Trophoblast cell (in vitro differentiated cells and primary cell): ENCODE results near the gene RASGRP3.

Source experiments
- DNase-seq, 2 donors: peaks; one replicate each; pipeline ENCODE4 v3.0.0-alpha.2; 2016
- H2AFZ ChIP-seq: 2 replicates; pipeline ENCODE4 v1.6.1; 2013; ENCODE audit warnings: low read length, moderate library complexity, mild to moderate bottlenecking; ENCODE audit not compliant: insufficient read depth, poor library complexity
- H2AK5ac ChIP-seq: 2 replicates; pipeline ENCODE4 v1.6.1; 2013; ENCODE audit warnings: mild to moderate bottlenecking, low read length
- H2BK120ac ChIP-seq: 2 replicates; pipeline ENCODE4 v1.6.1; 2013; ENCODE audit warnings: low read length, mild to moderate bottlenecking, moderate library complexity; ENCODE audit not compliant: insufficient read depth, poor library complexity
- H2BK12ac ChIP-seq: 2 replicates; pipeline ENCODE4 v1.6.1; 2013; ENCODE audit warnings: mild to moderate bottlenecking, low read length, moderate library complexity
- H2BK5ac ChIP-seq: 2 replicates; pipeline ENCODE4 v1.6.1; 2013; ENCODE audit warnings: low read length, low read depth, moderate library complexity, mild to moderate bottlenecking; ENCODE audit not compliant: poor library complexity
- H3K14ac ChIP-seq: 2 replicates; pipeline ENCODE4 v1.6.1; 2013; ENCODE audit warnings: mild to moderate bottlenecking, low read length
- H3K18ac ChIP-seq: 2 replicates; pipeline ENCODE4 v1.6.1; 2013; ENCODE audit warnings: mild to moderate bottlenecking, low read length
- H3K23ac ChIP-seq: 2 replicates; pipeline ENCODE4 v1.6.1; 2013; ENCODE audit warnings: low read length
- H3K27ac ChIP-seq: 2 replicates; pipeline ENCODE4 v1.5.1; 2013; ENCODE audit warnings: low read depth, mild to moderate bottlenecking, inconsistent platforms, low read length, moderate library complexity
- H3K27me3 ChIP-seq: 2 replicates; pipeline ENCODE4 v1.6.1; 2013; ENCODE audit warnings: inconsistent platforms, mild to moderate bottlenecking, low read length, moderate library complexity; ENCODE audit not compliant: insufficient read depth
- H3K36me3 ChIP-seq, 2 experiments: 1 replicate in 1 of 2; 2 replicates in 1 of 2; pipeline ENCODE4 v1.6.1; 2013; ENCODE audit warnings: low read length in 2 of 2, mild to moderate bottlenecking in 2 of 2, moderate library complexity in 1 of 2; ENCODE audit not compliant: insufficient read depth in 2 of 2, control insufficient read depth in 1 of 2
- H3K4ac ChIP-seq: 2 replicates; pipeline ENCODE4 v1.6.1; 2013; ENCODE audit warnings: low read depth, mild to moderate bottlenecking, low read length, moderate library complexity
- H3K4me1 ChIP-seq, 2 experiments: 1 replicate in 1 of 2; 2 replicates in 1 of 2; pipeline ENCODE4 v1.6.1; 2013; ENCODE audit warnings: low read length in 2 of 2, mild to moderate bottlenecking in 2 of 2, moderate library complexity in 1 of 2; ENCODE audit not compliant: insufficient read depth in 2 of 2, control insufficient read depth in 1 of 2
- H3K4me2 ChIP-seq: 2 replicates; pipeline ENCODE4 v1.6.1; 2013; ENCODE audit warnings: inconsistent platforms, mild to moderate bottlenecking, low read length, moderate library complexity
- H3K4me3 ChIP-seq: 2 replicates; pipeline ENCODE4 v1.5.1; 2013; ENCODE audit warnings: mild to moderate bottlenecking, low read depth, low read length, inconsistent platforms
- H3K79me1 ChIP-seq: one replicate; pipeline ENCODE4 v1.6.1; 2013; ENCODE audit warnings: low read length
- H3K79me2 ChIP-seq: 2 replicates; pipeline ENCODE4 v1.6.1; 2013; ENCODE audit warnings: low read length, mild to moderate bottlenecking; ENCODE audit not compliant: control insufficient read depth, insufficient read depth, poor library complexity
- H3K9ac ChIP-seq: 2 replicates; pipeline ENCODE4 v1.6.1; 2013; ENCODE audit warnings: mild to moderate bottlenecking, low read length
- H3K9me3 ChIP-seq: 2 replicates; pipeline ENCODE4 v1.6.1; 2013; ENCODE audit warnings: low read depth, mild to moderate bottlenecking, control low read depth, inconsistent platforms, low read length; ENCODE audit not compliant: insufficient read depth
- H4K12ac ChIP-seq: 2 replicates; pipeline ENCODE4 v1.6.1; 2013; ENCODE audit warnings: low read depth, mild to moderate bottlenecking, low read length, moderate library complexity
- H4K8ac ChIP-seq: 2 replicates; pipeline ENCODE4 v1.6.1; 2013; ENCODE audit warnings: low read depth, mild to moderate bottlenecking, low read length, moderate library complexity
- H4K91ac ChIP-seq: one replicate; pipeline ENCODE4 v1.6.1; 2013; ENCODE audit warnings: low read depth, mild to moderate bottlenecking, low read length, moderate library complexity
- WGBS: extraction: QIAGEN DNeasy Blood & Tissue Kit; methylation state at CpG from one replicate; pipeline ENCODE4 v1.1.7; 2013; ENCODE audit warnings: missing lambda C conversion rate; ENCODE audit not compliant: insufficient read length, insufficient coverage; ENCODE audit errors: extremely low coverage; 5-methylcytosine and 5-hydroxymethylcytosine counted together

Gene RASGRP3

GRCh38 chr2:33451214-33451613, 25.2 kb upstream of the RASGRP3 start:
- Histone ChIP-seq H3K27ac (no peak overlapping the region), H2AFZ (no peak overlapping the region), H3K27me3 (no peaks in the 10 kb centered on the region), H4K8ac (no peak overlapping the region), H3K79me2 (no peaks in the 10 kb centered on the region), H2BK12ac (no peak overlapping the region), H3K18ac (no peak overlapping the region), H4K12ac (no peak overlapping the region), H4K91ac (no peak overlapping the region), H2BK5ac (no peak overlapping the region), H3K4me3 (no peak overlapping the region), H3K23ac (no peak overlapping the region), H2AK5ac (no peak overlapping the region), H3K4me2 (no peak overlapping the region), H3K14ac (no peak overlapping the region), H3K9ac (no peak overlapping the region), H3K9me3 (peaks cover 5% of the 10 kb centered on the region), H3K79me1 (no peaks in the 10 kb centered on the region), H3K36me3 (no peaks in the 10 kb centered on the region), H3K4me1 (no peaks in the 10 kb centered on the region), H3K4ac (no peak overlapping the region), H2BK120ac (no peak overlapping the region)
- WGBS = no CpG with 5 or more reads among the region's 1 CpG
- peak in 1 of 2 donors; percentile 75 for DNase-seq

DNA sequence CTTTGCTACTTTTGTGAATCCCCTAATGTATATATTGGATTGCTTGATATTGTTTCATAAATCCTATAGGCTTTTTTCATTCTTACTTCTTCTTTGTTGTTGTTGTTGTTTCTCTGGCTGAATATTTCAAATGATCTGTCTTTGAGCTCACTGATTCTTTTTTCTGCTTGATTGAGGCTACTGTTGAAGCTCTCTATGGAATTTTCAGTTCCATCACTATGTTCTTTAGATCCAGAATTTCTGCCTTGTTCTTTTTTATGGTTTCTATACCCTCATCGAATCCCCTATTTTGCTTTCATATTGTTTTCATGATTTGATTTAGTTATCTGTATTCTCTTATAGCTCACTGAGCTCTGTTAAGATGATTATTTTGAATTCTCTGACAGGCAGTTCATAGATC, 24.6 kb upstream of the RASGRP3 start:
- Histone ChIP-seq H2AK5ac (no peak overlapping the region), H3K36me3 (no peaks in the 10 kb centered on the region), H4K8ac (no peak overlapping the region), H3K79me1 (no peaks in the 10 kb centered on the region), H3K27ac (no peak overlapping the region), H2BK5ac (no peak overlapping the region), H3K27me3 (no peaks in the 10 kb centered on the region), H3K4me3 (no peak overlapping the region), H3K18ac (no peak overlapping the region), H4K91ac (no peak overlapping the region), H3K4me1 (no peaks in the 10 kb centered on the region), H4K12ac (no peak overlapping the region), H3K9ac (no peak overlapping the region), H2BK12ac (no peak overlapping the region), H3K23ac (no peak overlapping the region), H3K4me2 (no peak overlapping the region), H2AFZ (no peak overlapping the region), H2BK120ac (no peak overlapping the region), H3K9me3 (peaks cover 5% of the 10 kb centered on the region), H3K14ac (no peak overlapping the region), H3K4ac (no peak overlapping the region), H3K79me2 (no peaks in the 10 kb centered on the region)
- no peak for DNase-seq
- no CpG with 5 or more reads among the region's 1 CpG for WGBS

DNA sequence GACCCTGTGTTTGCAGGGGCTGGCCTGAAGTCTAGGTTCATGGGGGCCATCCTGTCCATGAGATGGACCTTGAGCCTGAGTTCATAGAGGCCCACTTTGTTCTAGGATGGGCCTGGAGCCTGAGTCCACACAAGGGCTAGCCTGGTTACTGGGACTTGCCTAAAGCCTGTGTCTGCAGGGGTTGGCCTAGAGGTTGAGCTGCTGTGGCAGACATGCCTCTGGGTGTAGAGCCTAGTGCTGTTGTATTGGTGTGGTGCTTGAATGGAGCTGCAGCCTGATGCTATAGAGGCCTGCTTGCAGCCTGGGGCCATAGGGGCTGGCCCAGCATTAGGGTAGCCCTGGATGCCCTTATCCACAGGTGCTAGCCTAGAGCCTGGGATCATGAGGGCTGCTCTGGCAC, 23.9 kb upstream of the RASGRP3 start:
- H3K23ac ChIP-seq = no peak overlapping the region
- H3K4me3 ChIP-seq = no peak overlapping the region
- H2BK12ac ChIP-seq = no peak overlapping the region
- H4K8ac ChIP-seq = no peak overlapping the region
- H2BK120ac ChIP-seq = no peak overlapping the region
- H3K27me3 ChIP-seq = no peaks in the 10 kb centered on the region
- H3K4ac ChIP-seq = no peak overlapping the region
- H3K14ac ChIP-seq = no peak overlapping the region
- H3K18ac ChIP-seq = no peak overlapping the region
- no peak overlapping the region for H2AFZ ChIP-seq
- no peak overlapping the region for H3K4me2 ChIP-seq
- peaks cover 5% of the 10 kb centered on the region for H3K9me3 ChIP-seq
- H3K9ac ChIP-seq = no peak overlapping the region
- no peaks in the 10 kb centered on the region for H3K79me1 ChIP-seq
- H2BK5ac ChIP-seq = no peak overlapping the region
- no peak overlapping the region for H4K91ac ChIP-seq
- H3K27ac ChIP-seq = no peak overlapping the region
- H3K4me1 ChIP-seq = no peaks in the 10 kb centered on the region
- no peak for DNase-seq
- H4K12ac ChIP-seq = no peak overlapping the region
- no peak overlapping the region for H2AK5ac ChIP-seq
- no peaks in the 10 kb centered on the region for H3K79me2 ChIP-seq
- no peaks in the 10 kb centered on the region for H3K36me3 ChIP-seq

- peaks cover 5% of the 10 kb centered on the region for H3K9me3 ChIP-seq
- no peaks in the 10 kb centered on the region for H3K27me3 ChIP-seq
- no peak overlapping the region for H3K14ac ChIP-seq
- DNase-seq = no peak
- no peak overlapping the region for H3K4ac ChIP-seq
- no peak overlapping the region for H3K4me3 ChIP-seq
- H4K91ac ChIP-seq = no peak overlapping the region
- H3K18ac ChIP-seq = no peak overlapping the region
- no peak overlapping the region for H3K9ac ChIP-seq
- no peak overlapping the region for H3K4me2 ChIP-seq
- H2BK12ac ChIP-seq = no peak overlapping the region
- H3K36me3 ChIP-seq = no peaks in the 10 kb centered on the region
- H3K4me1 ChIP-seq = no peaks in the 10 kb centered on the region
- H3K23ac ChIP-seq = no peak overlapping the region
- H3K27ac ChIP-seq = no peak overlapping the region
- no peaks in the 10 kb centered on the region for H3K79me1 ChIP-seq
- H2AFZ ChIP-seq = no peak overlapping the region
- no peak overlapping the region for H2AK5ac ChIP-seq
- H4K8ac ChIP-seq = no peak overlapping the region
- H2BK120ac ChIP-seq = no peak overlapping the region
- no peaks in the 10 kb centered on the region for H3K79me2 ChIP-seq
- no peak overlapping the region for H2BK5ac ChIP-seq
- H4K12ac ChIP-seq = no peak overlapping the region
These were observed 22.5 kb upstream of the RASGRP3 start for GRCh38 chr2:33453905-33454479.
